Camera-type eye (tissue), 1 donor: ENCODE data around the gene GRIN1. TPM values are rescaled to one million over a fixed set of nuclear protein-coding genes. Genes with fewer than 3 reads are reported as not detected.

Experiments
- total RNA-seq: library from RNA; depleted of rRNA; stranded (reverse); fragments of >200 nt; gene quantifications from one replicate; pipeline ENCODE4 v1.2.3, GENCODE V29; 2014

The GRIN1 gene
- total RNA-seq: 12.7 TPM

DNA sequence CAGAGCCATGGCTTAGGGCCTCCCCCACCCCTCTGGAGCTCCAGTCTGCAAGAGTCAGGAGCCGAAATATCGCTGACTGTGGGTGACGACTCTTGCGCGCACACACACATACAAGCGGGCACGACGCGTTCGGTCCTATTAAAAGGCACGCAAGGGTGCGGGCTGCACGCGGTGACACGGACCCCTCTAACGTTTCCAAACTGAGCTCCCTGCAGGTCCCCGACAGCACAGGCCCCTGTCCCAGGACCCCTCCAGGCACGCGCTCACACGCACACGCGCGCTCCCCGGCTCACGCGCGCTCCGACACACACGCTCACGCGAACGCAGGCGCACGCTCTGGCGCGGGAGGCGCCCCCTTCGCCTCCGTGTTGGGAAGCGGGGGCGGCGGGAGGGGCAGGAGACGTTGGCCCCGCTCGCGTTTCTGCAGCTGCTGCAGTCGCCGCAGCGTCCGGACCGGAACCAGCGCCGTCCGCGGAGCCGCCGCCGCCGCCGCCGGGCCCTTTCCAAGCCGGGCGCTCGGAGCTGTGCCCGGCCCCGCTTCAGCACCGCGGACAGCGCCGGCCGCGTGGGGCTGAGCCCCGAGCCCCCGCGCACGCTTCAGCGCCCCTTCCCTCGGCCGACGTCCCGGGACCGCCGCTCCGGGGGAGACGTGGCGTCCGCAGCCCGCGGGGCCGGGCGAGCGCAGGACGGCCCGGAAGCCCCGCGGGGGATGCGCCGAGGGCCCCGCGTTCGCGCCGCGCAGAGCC is at the start of gene GRIN1:
GRIN1 (plus strand) TSS at position 433 of the 746 bp plus-strand sequence. CDS start 333 bp downstream, outside the sequence.

GRCh38 chr9:137114613-137115393 is 24.2 kb upstream of the GRIN1 start, which contains the start of gene DPP7:
Gene DPP7 (minus strand): TSS chr9:137114733. CDS start chr9:137114713, 20 bp downstream.

DNA sequence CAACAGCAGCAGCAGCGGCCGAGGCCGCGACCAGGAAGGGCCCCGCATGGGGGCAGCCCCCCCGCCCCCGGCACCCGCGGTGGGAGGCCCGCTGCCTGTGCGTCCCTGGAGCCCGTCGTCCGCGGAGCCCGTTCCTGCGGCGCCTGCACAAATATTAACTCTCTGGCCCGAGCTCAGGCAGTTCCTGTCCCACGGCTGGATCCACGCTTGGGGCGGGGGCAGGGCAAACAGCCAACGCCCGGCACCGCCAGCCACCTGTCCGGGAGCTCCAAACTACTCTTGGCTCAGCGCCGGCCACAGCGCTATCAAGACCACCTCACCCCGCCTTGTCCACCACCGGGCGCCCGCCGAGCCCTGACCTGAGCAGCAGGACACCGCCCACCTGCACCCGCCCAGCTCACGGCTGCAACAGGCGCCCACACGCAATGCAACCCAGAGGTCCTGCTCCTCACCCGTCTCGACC is 31.0 kb downstream of the GRIN1 start, which contains the start of gene LRRC26:
LRRC26 (minus strand) TSS at position 156 of the 463 bp plus-strand sequence; CDS start at position 48, 108 bp downstream.

DNA sequence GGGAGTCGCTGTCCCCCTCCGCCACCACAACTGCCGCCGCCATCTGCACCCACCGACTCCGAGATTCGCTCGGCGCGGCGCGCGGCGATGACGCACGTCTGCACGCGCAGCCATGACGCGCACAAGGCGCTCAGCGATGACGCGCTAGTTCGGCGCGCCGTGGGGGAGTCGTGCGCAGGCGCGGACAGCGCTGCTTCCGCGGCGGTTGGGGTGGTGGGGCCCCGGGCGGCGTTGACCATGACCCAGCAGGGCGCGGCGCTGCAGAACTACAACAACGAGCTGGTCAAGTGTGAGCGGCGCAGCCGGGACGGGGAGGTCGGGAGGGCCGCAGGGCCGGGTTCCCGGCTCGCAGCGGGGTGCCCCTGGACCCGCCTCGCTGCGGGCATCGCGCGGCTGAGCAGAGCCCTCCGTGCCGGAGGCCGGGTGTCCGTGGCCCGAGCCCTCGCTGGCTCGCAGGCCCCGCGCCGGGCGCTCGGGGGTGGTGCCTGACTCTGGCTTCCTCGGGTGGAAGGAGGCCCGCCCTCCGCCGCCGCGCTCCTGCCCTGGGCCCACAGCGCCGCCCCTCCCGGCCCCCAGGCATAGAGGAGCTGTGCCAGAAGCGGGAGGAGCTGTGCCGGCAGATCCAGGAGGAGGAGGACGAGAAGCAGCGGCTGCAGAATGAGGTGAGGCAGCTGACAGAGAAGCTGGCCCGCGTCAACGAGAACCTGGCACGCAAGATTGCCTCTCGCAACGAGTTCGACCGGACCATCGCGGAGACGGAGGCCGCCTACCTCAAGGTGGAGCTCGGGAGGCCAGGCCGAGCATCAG is 49.7 kb downstream of the GRIN1 start, which contains the start of the genes ANAPC2 and SSNA1:
ANAPC2 (minus strand) TSS at position 71 of the 807 bp plus-strand sequence; CDS start at position 43, 28 bp downstream.
SSNA1 (plus strand) TSS at position 187 of the 807 bp plus-strand sequence; CDS start at position 238, 51 bp downstream.

DNA sequence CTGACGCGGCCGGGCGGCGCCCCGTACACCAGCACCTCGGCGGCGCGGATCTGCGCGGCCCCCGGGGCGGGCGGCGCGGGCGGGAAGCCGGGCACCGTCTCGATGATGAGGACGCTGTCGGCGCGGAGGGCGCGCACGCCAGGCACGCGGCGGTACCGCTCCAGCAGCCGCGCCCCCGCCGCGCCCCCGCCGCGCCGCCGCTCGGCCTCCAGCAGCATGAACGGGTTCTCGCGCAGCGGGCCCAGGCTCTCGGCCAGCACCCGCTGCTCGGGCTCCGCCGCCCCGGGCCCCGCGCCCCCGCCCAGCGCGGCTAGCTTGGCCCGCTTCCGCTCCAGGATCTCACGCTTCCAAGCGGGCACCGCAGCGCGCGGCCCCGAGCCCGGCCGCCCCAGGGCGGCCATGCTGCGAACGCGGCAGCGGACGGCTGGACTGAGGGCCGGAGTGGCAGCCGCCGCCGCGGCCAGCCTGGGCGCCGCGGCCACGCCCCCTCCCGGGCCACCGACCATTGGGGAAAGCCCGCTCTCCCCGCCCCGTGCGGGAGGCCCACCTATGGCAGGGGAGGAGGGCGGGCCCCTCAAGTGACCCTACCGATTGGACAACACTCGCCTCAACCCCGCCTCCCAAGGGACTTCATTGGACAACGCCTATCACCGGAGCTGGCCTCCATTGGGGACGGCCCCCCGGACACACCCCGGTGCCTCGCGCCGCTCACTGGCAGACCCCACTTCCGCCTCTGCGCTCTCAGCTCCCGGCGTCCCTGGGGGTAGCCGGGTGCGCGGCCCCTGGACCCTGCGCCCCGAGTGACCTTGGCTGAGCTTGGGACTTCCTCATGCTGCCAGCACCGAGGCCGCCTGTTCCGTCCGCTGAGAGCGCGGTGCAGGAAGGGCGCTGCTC is 61.6 kb downstream of the GRIN1 start, which contains the start of gene TPRN:
TPRN (minus strand) TSS at position 431 of the 894 bp plus-strand sequence; CDS start at position 401, 30 bp downstream.

DNA sequence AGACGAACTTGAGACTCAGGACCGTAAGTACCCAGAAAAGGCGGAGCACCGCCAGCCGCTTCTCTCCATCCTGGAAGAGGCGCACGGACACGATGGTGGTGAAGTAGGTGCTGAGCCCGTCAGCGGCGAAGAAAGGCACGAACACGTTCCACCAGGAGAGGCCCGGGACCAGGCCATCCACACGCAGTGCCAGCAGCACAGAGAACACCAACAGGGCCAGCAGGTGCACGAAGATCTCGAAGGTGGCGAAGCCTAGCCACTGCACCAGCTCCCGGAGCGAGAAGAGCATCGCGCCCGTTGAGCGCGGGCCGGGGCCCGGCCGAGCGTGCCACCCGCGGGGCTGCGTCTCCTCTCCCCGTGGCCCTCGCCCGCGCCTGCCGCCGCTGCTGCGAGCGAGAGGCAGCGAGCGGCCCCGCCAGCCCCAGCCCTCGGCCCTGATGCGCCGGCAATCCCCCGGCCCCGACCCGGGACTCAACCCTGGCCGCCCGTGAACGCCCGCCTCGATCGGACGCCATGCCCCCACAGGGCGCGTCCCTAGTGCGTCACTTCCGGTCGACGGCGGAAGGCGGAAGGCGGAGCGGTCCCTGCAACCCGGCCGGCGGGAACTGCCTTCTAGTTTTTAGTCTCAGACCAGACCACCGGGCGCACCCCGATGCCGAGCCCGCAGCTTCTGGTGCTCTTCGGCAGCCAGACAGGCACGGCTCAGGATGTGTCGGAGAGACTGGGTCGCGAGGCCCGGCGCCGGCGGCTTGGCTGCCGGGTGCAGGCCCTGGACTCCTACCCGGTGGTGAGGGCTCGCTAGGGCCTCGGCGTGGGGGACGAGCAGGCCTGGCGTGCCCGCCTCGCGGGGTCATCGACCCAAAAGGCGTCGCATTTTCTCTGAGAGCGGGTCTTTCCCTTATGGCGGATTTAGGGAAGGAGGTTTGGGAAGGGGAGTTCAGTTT is 66.4 kb downstream of the GRIN1 start, which contains the start of the genes NDOR1 and TMEM203:
NDOR1 (plus strand) TSS at position 575 of the 944 bp plus-strand sequence; CDS start at position 653, 78 bp downstream.
TMEM203 (minus strand) TSS at position 523 of the 944 bp plus-strand sequence; CDS start at position 289, 234 bp downstream.

Other genes with a start within 250 kb of the GRIN1 start
- 101 TPM for gene FBXW5, start 194.4 kb upstream of the GRIN1 start, total RNA-seq
- not detected for gene C8G, start 193.9 kb upstream of the GRIN1 start, total RNA-seq
- 2.9 TPM for gene LCN12, start 186.9 kb upstream of the GRIN1 start, total RNA-seq
- 230 TPM for gene PTGDS, start 161.7 kb upstream of the GRIN1 start, total RNA-seq
- 1.2 TPM for gene LCNL1, start 156.2 kb upstream of the GRIN1 start, total RNA-seq
- 25.7 TPM for gene PAXX, start 146.7 kb upstream of the GRIN1 start, total RNA-seq
- gene CLIC3, start 142.6 kb upstream of the GRIN1 start, total RNA-seq: 1.1 TPM
- 49.9 TPM for gene ABCA2, start 110.9 kb upstream of the GRIN1 start, total RNA-seq
- not detected for gene FUT7, start 107.1 kb upstream of the GRIN1 start, total RNA-seq
- 56.4 TPM for gene NPDC1, start 93.0 kb upstream of the GRIN1 start, total RNA-seq
- gene ENTPD2, start 85.1 kb upstream of the GRIN1 start, total RNA-seq: 7.0 TPM
- gene SAPCD2, start 68.6 kb upstream of the GRIN1 start, total RNA-seq: 4.3 TPM
- gene UAP1L1, start 61.6 kb upstream of the GRIN1 start, total RNA-seq: 8.5 TPM
- 59.0 TPM for gene MAN1B1, start 52.2 kb upstream of the GRIN1 start, total RNA-seq
- gene DPP7, start 24.4 kb upstream of the GRIN1 start, total RNA-seq: 37.5 TPM
- 1.7 TPM for gene LRRC26, start 30.9 kb downstream of the GRIN1 start, total RNA-seq
- not detected for gene TMEM210, start 32.9 kb downstream of the GRIN1 start, total RNA-seq
- 42.9 TPM for gene ANAPC2, start 49.4 kb downstream of the GRIN1 start, total RNA-seq
- gene SSNA1, start 49.5 kb downstream of the GRIN1 start, total RNA-seq: 51.1 TPM
- 11.3 TPM for gene TPRN, start 61.6 kb downstream of the GRIN1 start, total RNA-seq
- gene TMEM203, start 66.5 kb downstream of the GRIN1 start, total RNA-seq: 34.2 TPM
- 10.3 TPM for gene NDOR1, start 66.5 kb downstream of the GRIN1 start, total RNA-seq
- 2.7 TPM for gene RNF208, start 83.1 kb downstream of the GRIN1 start, total RNA-seq
- 0.60 TPM for gene CYSRT1, start 86.0 kb downstream of the GRIN1 start, total RNA-seq
- gene RNF224, start 88.3 kb downstream of the GRIN1 start, total RNA-seq: not detected
- gene SLC34A3, start 91.7 kb downstream of the GRIN1 start, total RNA-seq: not detected
- gene TUBB4B, start 102.1 kb downstream of the GRIN1 start, total RNA-seq: 374 TPM
- not detected for gene STPG3, start 112.1 kb downstream of the GRIN1 start, total RNA-seq
- gene NELFB, start 116.2 kb downstream of the GRIN1 start, total RNA-seq: 39.1 TPM
- 3.7 TPM for gene TOR4A, start 138.6 kb downstream of the GRIN1 start, total RNA-seq
- gene NRARP, start 163.1 kb downstream of the GRIN1 start, total RNA-seq: 23.3 TPM